GM13976 (cell line): ENCODE data around the gene TBC1D3K.
"Not testable (repeated sequence)": the region's sequence is repeated elsewhere in the genome, so short reads cannot be mapped to it uniquely, and the experiment has no call there.

Experiments
- DNase-seq: peaks from one replicate; pipeline ENCODE4 v3.0.0; 2012; ENCODE audit warnings: low spot score
- in situ Hi-C: fragments of 300-500 bp; cut with MboI; formaldehyde crosslinking; loops from one replicate; pipeline ENCODE4 v1.12.0; 2022; ENCODE audit warnings: low sequenced_read_pairs, mixed read lengths, inconsistent platforms; ENCODE audit not compliant: unreplicated experiment
- TF ChIP-seq, protein P1 (sequence below): IDR thresholded peaks from 2 replicates; pipeline ENCODE4 v1.5.1; 2012; ENCODE audit warnings: borderline replicate concordance, mild to moderate bottlenecking; ENCODE audit not compliant: insufficient read depth; ENCODE audit errors: extremely low read depth, missing control alignments, control extremely low read depth

The TBC1D3K gene

DNA sequence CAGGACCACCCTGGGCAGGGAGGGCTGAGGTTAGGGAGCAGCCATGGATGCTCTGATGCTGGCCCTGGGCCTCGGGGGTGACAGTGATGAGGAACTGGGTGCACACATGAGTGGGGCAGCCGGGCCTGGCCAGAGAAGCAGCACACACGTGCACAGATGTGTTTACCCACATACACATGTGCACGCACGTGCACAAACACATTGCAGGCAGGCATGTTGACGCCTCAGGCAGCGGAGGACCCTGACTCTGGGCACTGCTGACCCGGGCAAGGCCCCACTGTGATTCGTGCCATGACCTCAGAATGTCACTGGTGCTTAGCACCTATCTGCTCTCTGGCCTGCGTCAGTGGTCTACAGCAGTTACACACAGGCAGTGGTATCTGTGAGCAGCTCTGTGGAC is at the start of gene TBC1D3K:
Gene TBC1D3K, plus strand, starts transcription at position 301 of the 400 bp plus-strand sequence. CDS start 1,585 bp downstream, outside the sequence.
- DNase-seq, in situ Hi-C loops: not testable (repeated sequence)

DNA sequence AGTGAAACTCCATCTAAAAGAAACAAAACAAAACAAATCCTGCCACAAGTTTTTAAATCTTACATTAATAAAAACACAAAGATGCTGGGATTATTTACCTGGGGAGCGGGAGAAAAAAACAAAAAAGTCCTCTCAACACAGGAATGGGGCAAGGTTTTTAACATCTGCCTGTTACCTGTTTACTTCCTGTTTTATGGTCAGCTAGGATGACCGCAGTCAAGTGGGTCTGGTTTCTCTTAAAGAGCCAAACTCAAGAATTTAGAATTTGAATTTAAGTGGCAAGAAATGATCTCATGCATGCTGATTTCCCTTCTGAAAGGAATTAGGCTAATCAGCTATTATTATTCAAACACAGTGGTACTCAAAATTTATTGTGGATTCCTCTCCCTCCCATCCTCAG is 39.7 kb upstream of the TBC1D3K start:
- DNase-seq, result no peak
- in situ Hi-C loops, result no loop called here
- TF ChIP-seq, protein P1, sequence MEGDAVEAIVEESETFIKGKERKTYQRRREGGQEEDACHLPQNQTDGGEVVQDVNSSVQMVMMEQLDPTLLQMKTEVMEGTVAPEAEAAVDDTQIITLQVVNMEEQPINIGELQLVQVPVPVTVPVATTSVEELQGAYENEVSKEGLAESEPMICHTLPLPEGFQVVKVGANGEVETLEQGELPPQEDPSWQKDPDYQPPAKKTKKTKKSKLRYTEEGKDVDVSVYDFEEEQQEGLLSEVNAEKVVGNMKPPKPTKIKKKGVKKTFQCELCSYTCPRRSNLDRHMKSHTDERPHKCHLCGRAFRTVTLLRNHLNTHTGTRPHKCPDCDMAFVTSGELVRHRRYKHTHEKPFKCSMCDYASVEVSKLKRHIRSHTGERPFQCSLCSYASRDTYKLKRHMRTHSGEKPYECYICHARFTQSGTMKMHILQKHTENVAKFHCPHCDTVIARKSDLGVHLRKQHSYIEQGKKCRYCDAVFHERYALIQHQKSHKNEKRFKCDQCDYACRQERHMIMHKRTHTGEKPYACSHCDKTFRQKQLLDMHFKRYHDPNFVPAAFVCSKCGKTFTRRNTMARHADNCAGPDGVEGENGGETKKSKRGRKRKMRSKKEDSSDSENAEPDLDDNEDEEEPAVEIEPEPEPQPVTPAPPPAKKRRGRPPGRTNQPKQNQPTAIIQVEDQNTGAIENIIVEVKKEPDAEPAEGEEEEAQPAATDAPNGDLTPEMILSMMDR, result no peak

DNA sequence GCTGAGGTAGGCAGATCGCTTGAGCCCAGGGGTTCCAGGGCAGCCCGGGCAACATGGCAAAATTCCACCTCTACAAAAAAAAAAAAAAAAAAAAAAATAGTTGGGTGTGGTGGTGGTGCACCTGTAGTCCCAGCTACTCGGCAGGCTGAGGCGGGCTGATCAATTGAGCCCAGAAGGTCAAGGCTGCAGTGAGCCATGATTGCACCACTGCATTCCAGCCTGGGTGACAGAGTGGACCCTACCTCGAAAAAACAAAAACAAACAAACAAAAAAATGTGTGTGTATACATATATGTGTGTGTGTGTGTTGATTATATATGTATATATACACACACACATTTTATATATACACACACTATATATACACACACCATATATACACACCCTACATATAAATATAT is 39.1 kb upstream of the TBC1D3K start:
- in situ Hi-C loops, result no loop called here
- no peak for DNase-seq

DNA sequence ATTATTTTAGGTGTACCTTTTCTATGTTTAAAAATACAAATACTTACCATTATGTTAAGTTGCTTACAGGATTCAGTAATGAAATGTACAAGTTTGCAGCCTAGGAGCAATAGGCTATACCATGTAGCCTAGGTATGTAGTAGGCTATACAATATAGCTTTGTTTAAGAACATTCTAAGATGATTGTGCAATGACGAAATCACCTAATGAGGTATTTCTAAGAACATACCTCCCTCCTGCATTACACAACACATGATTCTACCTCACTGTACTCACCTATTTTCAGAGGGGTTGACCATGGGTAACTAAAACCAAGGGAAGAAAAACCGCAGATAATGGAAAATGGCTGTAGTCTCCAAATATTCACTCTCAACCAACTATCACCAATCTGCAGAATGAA is 35.3 kb upstream of the TBC1D3K start:
- TF ChIP-seq, protein P1, result no peak
- DNase-seq, result no peak
- in situ Hi-C loops, result no loop called here

More for the DNA sequence above, 39.1 kb upstream of the TBC1D3K start:
- TF ChIP-seq, protein P1, result no peak

DNA sequence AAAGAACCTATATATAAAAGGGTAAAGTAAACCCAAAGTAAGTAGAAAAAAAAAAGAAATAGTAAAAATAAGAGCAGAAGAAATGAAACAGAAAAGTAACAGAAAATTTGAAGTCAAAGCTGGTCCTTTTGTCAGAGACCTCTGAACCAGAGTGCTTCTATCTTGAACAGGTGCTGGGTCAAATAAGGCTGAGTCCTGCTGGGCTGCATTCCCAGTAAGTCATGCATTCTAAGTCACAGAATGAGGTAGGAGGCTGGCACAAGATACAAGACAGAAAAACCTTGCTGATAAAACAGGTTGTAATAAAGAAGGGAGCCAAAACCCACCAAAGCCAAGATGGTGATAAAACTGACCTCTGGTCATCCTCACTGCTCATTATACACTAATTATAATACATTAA is 27.3 kb upstream of the TBC1D3K start:
- DNase-seq, in situ Hi-C loops: not testable (repeated sequence)
